HG03432 (cell line): ENCODE results near the gene HOXA5.

Experiments used
- ATAC-seq: cut with Tn5 transposase; IDR thresholded peaks from one replicate; pipeline ENCODE4 v1.9.1; 2021; ENCODE audit warnings: mild to moderate bottlenecking, moderate library complexity; ENCODE audit not compliant: unreplicated experiment

Gene HOXA5

DNA sequence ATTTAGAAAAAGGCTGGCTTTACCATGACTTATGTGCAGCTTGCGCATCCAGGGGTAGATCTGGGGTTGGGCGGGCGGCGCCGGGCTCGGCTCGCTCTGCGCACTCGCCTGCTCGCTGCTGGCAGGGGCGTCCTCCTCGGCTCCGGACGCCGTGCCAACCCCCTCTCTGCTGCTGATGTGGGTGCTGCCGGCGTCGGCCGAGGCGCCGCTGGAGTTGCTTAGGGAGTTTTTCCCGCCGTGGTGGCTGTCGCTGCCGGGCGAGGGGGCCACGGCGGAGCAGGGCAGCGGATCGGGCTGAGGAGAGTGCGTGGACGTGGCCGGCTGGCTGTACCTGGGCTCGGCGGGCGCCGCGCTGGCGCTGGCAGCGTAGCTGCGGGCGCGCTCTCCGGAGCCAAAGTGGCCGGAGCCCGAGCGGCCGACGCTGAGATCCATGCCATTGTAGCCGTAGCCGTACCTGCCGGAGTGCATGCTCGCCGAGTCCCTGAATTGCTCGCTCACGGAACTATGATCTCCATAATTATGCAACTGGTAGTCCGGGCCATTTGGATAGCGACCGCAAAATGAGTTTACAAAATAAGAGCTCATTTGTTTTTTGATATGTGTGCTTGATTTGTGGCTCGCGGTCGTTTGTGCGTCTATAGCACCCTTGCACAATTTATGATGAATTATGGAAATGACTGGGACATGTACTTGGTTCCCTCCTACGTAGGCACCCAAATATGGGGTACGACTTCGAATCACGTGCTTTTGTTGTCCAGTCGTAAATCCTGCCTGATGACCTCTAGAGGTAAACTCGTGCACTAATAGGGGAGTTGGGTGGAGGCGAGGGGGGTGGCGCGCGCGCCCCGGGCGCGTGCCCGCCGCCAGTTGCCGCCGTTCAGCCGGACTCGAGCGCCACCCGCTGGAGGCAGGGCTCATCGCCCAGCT is at the start of gene HOXA5:
HOXA5 (minus strand) TSS at position 659 of the 927 bp plus-strand sequence; CDS start at position 585, 74 bp downstream.
- no peak for ATAC-seq

- ATAC-seq = no peak
Observed at GRCh38 chr7:27192546-27193334, 49.3 kb upstream of the HOXA5 start.

DNA sequence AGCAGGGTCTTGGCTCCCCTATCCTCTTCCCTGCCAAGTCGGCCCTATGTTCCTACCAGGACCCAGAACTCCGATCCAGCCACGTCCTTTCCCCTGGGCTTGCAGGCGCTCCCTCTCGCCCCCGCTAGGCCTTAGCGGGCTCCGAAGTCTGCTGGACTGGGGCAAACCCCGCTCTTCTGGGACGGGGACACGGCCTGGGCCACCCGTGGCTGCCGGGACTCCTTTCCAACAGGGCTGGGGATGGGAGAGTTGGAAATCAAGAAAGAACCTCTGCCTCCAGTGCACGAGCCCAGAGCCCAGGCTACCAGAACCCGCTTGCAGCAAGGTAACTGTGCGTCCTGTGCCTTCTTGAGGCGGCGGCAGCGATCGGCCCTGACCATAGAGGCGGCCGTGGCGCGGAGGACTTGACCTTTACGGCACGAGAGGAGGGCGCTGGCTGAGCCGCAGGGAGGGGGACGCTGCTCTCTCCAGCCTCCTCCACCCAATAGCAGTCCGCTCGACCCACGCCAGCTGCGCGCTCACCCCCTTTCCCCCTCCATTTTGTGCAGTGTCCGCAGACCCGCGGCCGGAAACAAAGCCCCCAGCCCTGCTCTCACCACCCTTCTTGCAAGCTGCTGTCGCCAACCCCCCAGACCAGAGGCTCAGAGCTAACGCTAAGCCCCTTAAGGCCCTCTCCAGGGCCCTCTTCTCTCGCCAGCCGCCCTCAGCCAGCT is 48.5 kb upstream of the HOXA5 start:
- ATAC-seq = no peak

DNA sequence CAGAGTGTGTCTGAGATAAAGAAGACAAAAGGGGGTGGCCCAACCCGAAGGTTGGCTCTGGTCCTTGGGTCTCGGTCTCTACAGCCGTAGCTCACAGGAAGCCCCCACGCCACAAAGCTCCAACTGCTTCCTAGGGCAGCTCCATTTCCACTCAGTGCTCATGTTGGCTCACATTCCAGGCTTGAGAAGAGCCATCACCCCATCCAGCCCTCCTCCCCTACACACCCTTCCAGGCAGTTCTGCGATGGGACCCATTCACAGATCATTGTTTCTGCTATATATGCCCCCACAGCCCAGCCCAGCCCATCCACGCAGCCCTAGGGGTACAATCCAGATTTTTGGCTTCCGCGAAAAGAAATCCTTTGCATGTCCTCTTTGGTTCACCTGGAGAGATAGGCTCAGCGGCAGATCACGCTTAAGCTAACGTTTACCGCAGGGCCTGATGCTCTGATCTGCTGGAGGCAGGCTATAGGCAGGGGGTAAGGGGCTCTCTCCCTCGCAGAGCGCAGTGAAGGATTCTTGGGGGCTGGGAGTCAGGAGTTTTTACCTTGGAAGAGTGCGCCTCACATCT is 47.8 kb upstream of the HOXA5 start:
- ATAC-seq = no peak

GRCh38 chr7:27189997-27190748 is 46.7 kb upstream of the HOXA5 start:
- ATAC-seq = no peak

- no peak for ATAC-seq
Observed at GRCh38 chr7:27189295-27189996, 46.0 kb upstream of the HOXA5 start.

GRCh38 chr7:27188386-27189294 is 45.2 kb upstream of the HOXA5 start:
- ATAC-seq = no peak

DNA sequence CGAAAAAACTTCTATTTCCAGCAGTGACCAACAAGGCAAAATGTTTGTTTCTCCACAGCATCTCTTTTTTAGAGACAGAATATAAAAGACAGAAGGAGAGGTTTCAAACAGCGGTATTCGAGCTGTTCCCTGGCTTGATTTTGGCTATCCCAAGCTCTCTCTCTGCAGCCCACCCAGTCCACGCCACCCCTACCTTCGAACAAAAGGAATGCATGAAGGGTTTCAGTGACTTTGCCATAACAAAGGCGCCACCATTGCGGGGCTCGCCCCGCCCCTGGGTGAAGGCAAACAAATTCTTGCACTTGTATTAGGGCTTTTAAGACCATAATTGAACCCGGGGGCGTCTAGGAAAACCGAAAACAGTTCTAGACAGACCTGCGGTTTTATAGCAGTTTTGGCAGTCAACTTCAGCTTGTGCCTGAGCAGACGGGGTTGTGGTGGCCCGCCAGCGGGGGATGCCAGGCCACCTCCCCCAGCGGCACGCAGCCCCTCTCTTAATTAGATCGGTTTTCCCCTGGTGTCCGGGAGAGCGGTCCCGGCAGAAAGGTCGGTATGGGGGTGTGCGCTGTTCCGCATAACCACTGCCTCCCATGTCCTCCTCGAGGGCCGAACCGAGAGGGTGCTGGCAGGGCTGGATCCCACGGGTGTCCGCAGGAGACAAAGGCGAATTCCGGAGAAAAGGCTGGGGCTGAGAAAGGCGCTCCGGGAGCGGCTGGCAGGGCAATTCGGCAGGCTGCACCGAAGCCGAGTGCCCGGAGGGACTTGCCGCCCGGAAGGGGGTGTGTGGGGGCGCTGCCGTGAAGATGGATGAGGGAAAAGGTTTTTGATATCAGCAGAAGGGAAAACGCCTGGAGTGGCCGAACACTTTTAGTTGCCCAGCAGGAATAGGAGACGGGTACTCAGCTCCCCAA is 44.2 kb upstream of the HOXA5 start:
- no peak for ATAC-seq

DNA sequence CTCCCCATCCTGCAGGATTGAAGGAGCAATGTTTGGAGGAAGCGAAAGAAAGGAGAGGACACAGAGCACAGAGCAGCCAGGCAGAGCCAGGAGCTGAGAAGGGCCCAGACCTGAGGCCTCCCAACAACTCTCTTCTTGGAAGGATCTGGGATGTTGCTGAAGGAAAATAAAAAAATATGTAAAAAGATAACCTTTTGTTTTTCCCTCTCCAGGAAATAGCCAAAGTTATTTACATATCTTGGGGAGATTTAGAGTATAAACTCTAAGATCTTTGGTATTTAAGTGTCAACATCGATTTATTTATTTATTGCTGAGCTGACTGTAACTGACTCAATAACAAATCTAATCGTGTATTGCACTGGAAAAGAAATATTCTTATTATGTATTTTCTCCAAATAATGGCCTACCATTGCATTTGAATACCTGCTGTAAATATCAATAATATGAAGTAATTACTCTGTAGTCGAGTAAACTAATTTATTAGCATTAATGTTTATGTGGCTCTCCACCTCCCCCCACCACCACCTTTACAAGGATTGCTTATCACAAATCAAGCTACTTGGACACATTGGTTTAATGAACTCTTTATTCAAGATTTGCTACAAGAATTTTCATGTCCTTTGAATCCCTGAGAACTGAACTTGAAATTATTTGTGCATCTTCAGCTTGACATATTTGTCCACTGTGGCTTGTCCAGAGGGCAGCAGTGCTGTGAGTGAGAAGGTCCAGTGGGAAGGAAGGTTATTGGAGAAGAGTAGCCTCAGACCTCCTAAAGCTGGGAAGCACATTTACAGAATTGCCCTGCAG is 43.4 kb upstream of the HOXA5 start:
- ATAC-seq = no peak

DNA sequence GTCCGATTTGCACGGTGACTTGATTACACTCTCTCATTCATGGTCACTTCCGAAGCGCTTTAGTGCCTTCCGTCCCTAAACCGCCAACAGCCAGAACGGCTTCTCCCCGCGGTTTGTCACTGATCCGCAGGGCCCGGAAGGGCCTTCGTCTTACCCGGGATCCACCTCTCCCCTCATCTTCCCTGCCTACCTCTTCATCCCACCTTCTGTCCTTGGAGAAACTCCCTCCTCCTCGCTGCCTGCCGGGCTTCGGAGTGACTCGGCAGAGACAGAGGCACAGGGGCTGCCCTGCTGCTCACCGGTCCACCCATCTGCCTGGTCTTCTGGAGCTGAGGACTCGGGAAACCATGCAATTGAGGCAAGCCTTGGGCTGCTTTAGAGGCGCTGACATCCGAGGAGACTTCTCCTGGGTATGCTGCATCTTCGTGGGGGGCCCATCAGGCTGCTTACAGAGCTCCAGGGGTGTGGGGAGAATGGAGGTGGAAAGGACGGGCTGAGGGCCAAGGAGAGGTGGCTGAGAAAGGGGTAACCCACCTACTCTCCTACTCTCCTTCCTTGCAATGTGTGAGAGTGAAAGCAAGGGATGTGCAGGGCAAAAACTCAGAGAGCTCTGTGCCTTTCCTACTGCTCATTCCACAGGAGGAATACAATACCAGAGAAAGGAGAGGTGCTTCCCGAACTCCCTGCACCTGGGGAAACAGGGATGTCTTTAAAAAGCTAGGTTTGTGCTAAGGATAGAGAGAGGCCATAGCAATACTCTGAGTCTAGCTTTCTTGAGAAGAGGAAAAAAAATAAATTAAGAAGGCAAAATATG is 42.6 kb upstream of the HOXA5 start:
- no peak for ATAC-seq

GRCh38 chr7:27185013-27185853 is 41.8 kb upstream of the HOXA5 start, which contains the start of gene HOXA11:
TSS of gene HOXA11 (minus strand) at chr7:27185232. CDS start at chr7:27185144, 88 bp downstream.
- no peak for ATAC-seq

- no peak for ATAC-seq
Observed at GRCh38 chr7:27184337-27185012, 41.0 kb upstream of the HOXA5 start.

DNA sequence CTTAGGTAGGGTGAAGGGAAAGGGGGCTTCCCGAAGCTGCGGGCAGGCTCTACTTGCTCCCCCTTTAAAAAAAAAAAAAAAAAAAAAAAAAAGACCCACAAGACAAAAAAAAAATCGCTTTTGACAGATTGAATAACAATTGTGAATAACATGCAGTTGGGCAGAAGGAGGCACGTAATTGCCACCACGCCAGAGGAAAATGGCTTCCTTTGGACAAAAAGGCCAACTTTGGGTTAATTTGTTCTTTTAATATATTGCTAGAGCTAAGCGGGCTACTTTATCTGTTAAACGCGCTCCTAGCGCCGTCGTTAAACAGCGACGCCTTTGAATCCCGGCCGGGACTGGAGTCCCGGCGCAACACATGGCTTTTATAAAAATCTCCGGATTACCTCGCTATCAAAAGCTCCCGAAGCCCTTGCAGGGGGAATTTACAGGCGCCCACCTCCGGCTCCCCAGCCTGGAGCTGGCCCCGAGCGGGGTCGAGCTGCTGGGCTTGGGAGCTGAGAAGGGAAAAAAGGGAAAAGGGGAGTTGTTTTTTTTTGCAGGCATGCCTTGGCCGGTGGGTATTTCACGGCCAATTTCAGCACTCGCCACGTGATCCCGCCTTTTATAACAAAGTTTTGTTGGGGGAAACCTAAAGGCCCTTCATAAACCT is 40.3 kb upstream of the HOXA5 start:
- no peak for ATAC-seq
